GM12878 (cell line): ENCODE results near the gene CDK5RAP1. TPM values are rescaled to one million over a fixed set of nuclear protein-coding genes. Genes with fewer than 3 reads are reported as not detected.

ENCODE experiments used
- polyA plus RNA-seq, 11 experiments: library from polyadenylated mRNA; depleted of rRNA in 4 of 11; unstranded in 6 of 11; stranded (reverse) in 5 of 11; fragments of >200 nt; fragmentation: Nextera tagmentation in 4 of 11; fragmentation: Illumina TruSeq in 1 of 11; extraction: Ambion mirVana in 4 of 11; extraction: Trizol in 1 of 11; gene quantifications; 1 replicate in 1 of 11; 2 replicates in 10 of 11; pipeline versions ENCODE4 v1.2.1 to v1.2.3, GENCODE V29; 2011 to 2016; ENCODE audit warnings: inconsistent platforms in 2 of 11, missing spikeins in 2 of 11, low read depth in 1 of 11
- total RNA-seq, 4 experiments: library from RNA; depleted of rRNA in 3 of 4; stranded (reverse); fragments of >200 nt in 3 of 4; fragmentation: Illumina TruSeq in 1 of 4; extraction: Trizol in 1 of 4; gene quantifications; 2 replicates each; pipeline versions ENCODE4 v1.2.1 to v1.2.3, GENCODE V29; 2013 to 2021
- TF ChIP-seq, protein P1 (sequence below): fragments of 450-650 bp; formaldehyde crosslinking; IDR thresholded peaks from 2 replicates; pipeline ENCODE4 v1.4.0; 2020; ENCODE audit warnings: mild to moderate bottlenecking, moderate library complexity

CDK5RAP1 gene
- total and polyA plus RNA-seq, 10 of the 15 experiments (the other 5 are each of a cell fraction or from before 2014, with no cell fraction given) = 30.4 to 67.6 (median 38.8) TPM

DNA sequence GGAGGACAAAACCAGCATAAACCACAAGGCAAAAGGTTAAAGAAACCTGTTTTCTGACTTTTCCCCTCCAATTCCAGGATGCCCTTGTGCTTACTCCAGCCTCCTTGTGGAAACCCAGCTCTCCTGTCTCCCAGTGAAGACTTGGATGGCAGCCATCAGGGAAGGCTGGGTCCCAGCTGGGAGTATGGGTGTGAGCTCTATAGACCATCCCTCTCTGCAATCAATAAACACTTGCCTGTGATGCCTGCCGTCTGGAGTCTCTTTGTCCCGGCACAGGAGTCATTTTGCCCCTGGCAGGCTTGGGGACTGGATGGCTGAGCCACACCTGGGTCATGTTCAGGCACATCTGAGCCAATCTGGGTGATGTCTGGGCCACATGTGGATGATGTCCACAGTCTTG is 91.7 kb downstream of the CDK5RAP1 start (continued):
- TF ChIP-seq, protein P1, sequence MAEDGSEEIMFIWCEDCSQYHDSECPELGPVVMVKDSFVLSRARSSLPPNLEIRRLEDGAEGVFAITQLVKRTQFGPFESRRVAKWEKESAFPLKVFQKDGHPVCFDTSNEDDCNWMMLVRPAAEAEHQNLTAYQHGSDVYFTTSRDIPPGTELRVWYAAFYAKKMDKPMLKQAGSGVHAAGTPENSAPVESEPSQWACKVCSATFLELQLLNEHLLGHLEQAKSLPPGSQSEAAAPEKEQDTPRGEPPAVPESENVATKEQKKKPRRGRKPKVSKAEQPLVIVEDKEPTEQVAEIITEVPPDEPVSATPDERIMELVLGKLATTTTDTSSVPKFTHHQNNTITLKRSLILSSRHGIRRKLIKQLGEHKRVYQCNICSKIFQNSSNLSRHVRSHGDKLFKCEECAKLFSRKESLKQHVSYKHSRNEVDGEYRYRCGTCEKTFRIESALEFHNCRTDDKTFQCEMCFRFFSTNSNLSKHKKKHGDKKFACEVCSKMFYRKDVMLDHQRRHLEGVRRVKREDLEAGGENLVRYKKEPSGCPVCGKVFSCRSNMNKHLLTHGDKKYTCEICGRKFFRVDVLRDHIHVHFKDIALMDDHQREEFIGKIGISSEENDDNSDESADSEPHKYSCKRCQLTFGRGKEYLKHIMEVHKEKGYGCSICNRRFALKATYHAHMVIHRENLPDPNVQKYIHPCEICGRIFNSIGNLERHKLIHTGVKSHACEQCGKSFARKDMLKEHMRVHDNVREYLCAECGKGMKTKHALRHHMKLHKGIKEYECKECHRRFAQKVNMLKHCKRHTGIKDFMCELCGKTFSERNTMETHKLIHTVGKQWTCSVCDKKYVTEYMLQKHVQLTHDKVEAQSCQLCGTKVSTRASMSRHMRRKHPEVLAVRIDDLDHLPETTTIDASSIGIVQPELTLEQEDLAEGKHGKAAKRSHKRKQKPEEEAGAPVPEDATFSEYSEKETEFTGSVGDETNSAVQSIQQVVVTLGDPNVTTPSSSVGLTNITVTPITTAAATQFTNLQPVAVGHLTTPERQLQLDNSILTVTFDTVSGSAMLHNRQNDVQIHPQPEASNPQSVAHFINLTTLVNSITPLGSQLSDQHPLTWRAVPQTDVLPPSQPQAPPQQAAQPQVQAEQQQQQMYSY (CRISPR knock-in tag) = no peak

Other genes with a start within 250 kb of the CDK5RAP1 start
- not detected in 2 replicates for gene BPIFA2, start 233.4 kb downstream of the CDK5RAP1 start, total RNA-seq (2014; rRNA removed)
- gene BPIFA2, start 233.4 kb downstream of the CDK5RAP1 start, total RNA-seq (2014; rRNA removed; fragmentation: Illumina TruSeq; extraction: Trizol) = not detected in 2 replicates
- gene BPIFA2, start 233.4 kb downstream of the CDK5RAP1 start, total RNA-seq (2021) = not detected in 2 replicates
- not detected in 2 replicates for gene BPIFA2, start 233.4 kb downstream of the CDK5RAP1 start, polyA plus RNA-seq (2011; rRNA removed)
- gene BPIFA2, start 233.4 kb downstream of the CDK5RAP1 start, polyA plus RNA-seq (2014; fragmentation: Illumina TruSeq; extraction: Trizol) = not detected in 2 replicates
- gene BPIFA2, start 233.4 kb downstream of the CDK5RAP1 start, polyA plus RNA-seq (2014; fragmentation: Nextera tagmentation; extraction: Ambion mirVana) = not detected
- gene BPIFA2, start 233.4 kb downstream of the CDK5RAP1 start, polyA plus RNA-seq (2014; rRNA removed) = not detected in 2 replicates
- gene BPIFA2, start 233.4 kb downstream of the CDK5RAP1 start, polyA plus RNA-seq (2016; fragmentation: Nextera tagmentation; extraction: Ambion mirVana) = not detected
- not detected in 2 replicates for gene BPIFA3, start 184.2 kb downstream of the CDK5RAP1 start, total RNA-seq (2014; rRNA removed)
- gene BPIFA3, start 184.2 kb downstream of the CDK5RAP1 start, total RNA-seq (2014; rRNA removed; fragmentation: Illumina TruSeq; extraction: Trizol) = not detected in 2 replicates
- gene BPIFA3, start 184.2 kb downstream of the CDK5RAP1 start, total RNA-seq (2021) = not detected in 2 replicates
- gene BPIFA3, start 184.2 kb downstream of the CDK5RAP1 start, polyA plus RNA-seq (2011; rRNA removed) = not detected in 2 replicates
- gene BPIFA3, start 184.2 kb downstream of the CDK5RAP1 start, polyA plus RNA-seq (2014; fragmentation: Illumina TruSeq; extraction: Trizol) = not detected in 2 replicates
- gene BPIFA3, start 184.2 kb downstream of the CDK5RAP1 start, polyA plus RNA-seq (2014; fragmentation: Nextera tagmentation; extraction: Ambion mirVana) = not detected
- gene BPIFA3, start 184.2 kb downstream of the CDK5RAP1 start, polyA plus RNA-seq (2014; rRNA removed) = not detected in 2 replicates
- not detected for gene BPIFA3, start 184.2 kb downstream of the CDK5RAP1 start, polyA plus RNA-seq (2016; fragmentation: Nextera tagmentation; extraction: Ambion mirVana)
- not detected in 2 replicates for gene BPIFA1, start 165.5 kb downstream of the CDK5RAP1 start, total RNA-seq (2014; rRNA removed)
- gene BPIFA1, start 165.5 kb downstream of the CDK5RAP1 start, total RNA-seq (2014; rRNA removed; fragmentation: Illumina TruSeq; extraction: Trizol) = not detected in 2 replicates
- gene BPIFA1, start 165.5 kb downstream of the CDK5RAP1 start, total RNA-seq (2021) = not detected in 2 replicates
- not detected in 2 replicates for gene BPIFA1, start 165.5 kb downstream of the CDK5RAP1 start, polyA plus RNA-seq (2011; rRNA removed)
- not detected in 2 replicates for gene BPIFA1, start 165.5 kb downstream of the CDK5RAP1 start, polyA plus RNA-seq (2014; fragmentation: Illumina TruSeq; extraction: Trizol)
- gene BPIFA1, start 165.5 kb downstream of the CDK5RAP1 start, polyA plus RNA-seq (2014; fragmentation: Nextera tagmentation; extraction: Ambion mirVana) = not detected
- not detected in 2 replicates for gene BPIFA1, start 165.5 kb downstream of the CDK5RAP1 start, polyA plus RNA-seq (2014; rRNA removed)
- gene BPIFA1, start 165.5 kb downstream of the CDK5RAP1 start, polyA plus RNA-seq (2016; fragmentation: Nextera tagmentation; extraction: Ambion mirVana) = not detected
- gene BPIFB1, start 118.3 kb downstream of the CDK5RAP1 start, total RNA-seq (2014; rRNA removed) = not detected in 2 replicates
- not detected in 2 replicates for gene BPIFB1, start 118.3 kb downstream of the CDK5RAP1 start, total RNA-seq (2014; rRNA removed; fragmentation: Illumina TruSeq; extraction: Trizol)
- gene BPIFB1, start 118.3 kb downstream of the CDK5RAP1 start, total RNA-seq (2021) = 0.13 TPM in 1 of 2 replicates, not detected in the other
- not detected in 2 replicates for gene BPIFB1, start 118.3 kb downstream of the CDK5RAP1 start, polyA plus RNA-seq (2011; rRNA removed)
- gene BPIFB1, start 118.3 kb downstream of the CDK5RAP1 start, polyA plus RNA-seq (2014; fragmentation: Illumina TruSeq; extraction: Trizol) = not detected in 2 replicates
- gene BPIFB1, start 118.3 kb downstream of the CDK5RAP1 start, polyA plus RNA-seq (2014; fragmentation: Nextera tagmentation; extraction: Ambion mirVana) = not detected
- gene BPIFB1, start 118.3 kb downstream of the CDK5RAP1 start, polyA plus RNA-seq (2014; rRNA removed) = not detected in 2 replicates
- gene BPIFB1, start 118.3 kb downstream of the CDK5RAP1 start, polyA plus RNA-seq (2016; fragmentation: Nextera tagmentation; extraction: Ambion mirVana) = not detected
- 4.1 and 5.1 TPM in 2 replicates for gene SNTA1, start 42.2 kb upstream of the CDK5RAP1 start, total RNA-seq (2014; rRNA removed)
- 1.8 and 1.9 TPM in 2 replicates for gene SNTA1, start 42.2 kb upstream of the CDK5RAP1 start, total RNA-seq (2014; rRNA removed; fragmentation: Illumina TruSeq; extraction: Trizol)
- 3.4 and 3.9 TPM in 2 replicates for gene SNTA1, start 42.2 kb upstream of the CDK5RAP1 start, total RNA-seq (2021)
- gene SNTA1, start 42.2 kb upstream of the CDK5RAP1 start, polyA plus RNA-seq (2011; rRNA removed) = 0.26 and 0.48 TPM in 2 replicates
- 0.51 and 1.7 TPM in 2 replicates for gene SNTA1, start 42.2 kb upstream of the CDK5RAP1 start, polyA plus RNA-seq (2014; fragmentation: Illumina TruSeq; extraction: Trizol)
- gene SNTA1, start 42.2 kb upstream of the CDK5RAP1 start, polyA plus RNA-seq (2014; fragmentation: Nextera tagmentation; extraction: Ambion mirVana) = under 1 TPM; 0.26 to 0.35 TPM
- 3.7 and 4.0 TPM in 2 replicates for gene SNTA1, start 42.2 kb upstream of the CDK5RAP1 start, polyA plus RNA-seq (2014; rRNA removed)
- gene SNTA1, start 42.2 kb upstream of the CDK5RAP1 start, polyA plus RNA-seq (2016; fragmentation: Nextera tagmentation; extraction: Ambion mirVana) = 1 to 10 TPM in 1 of 2 experiments, under 1 TPM in 1; 0.42 to 3.7 TPM
- gene CBFA2T2, start 88.6 kb upstream of the CDK5RAP1 start, total RNA-seq (2014; rRNA removed) = 2.6 and 2.7 TPM in 2 replicates
- gene CBFA2T2, start 88.6 kb upstream of the CDK5RAP1 start, total RNA-seq (2014; rRNA removed; fragmentation: Illumina TruSeq; extraction: Trizol) = 3.0 and 3.6 TPM in 2 replicates
- 5.7 and 6.2 TPM in 2 replicates for gene CBFA2T2, start 88.6 kb upstream of the CDK5RAP1 start, total RNA-seq (2021)
- gene CBFA2T2, start 88.6 kb upstream of the CDK5RAP1 start, polyA plus RNA-seq (2011; rRNA removed) = 6.9 and 8.2 TPM in 2 replicates
- 4.3 and 5.2 TPM in 2 replicates for gene CBFA2T2, start 88.6 kb upstream of the CDK5RAP1 start, polyA plus RNA-seq (2014; fragmentation: Illumina TruSeq; extraction: Trizol)
- under 1 TPM; 0.61 to 0.62 TPM for gene CBFA2T2, start 88.6 kb upstream of the CDK5RAP1 start, polyA plus RNA-seq (2014; fragmentation: Nextera tagmentation; extraction: Ambion mirVana)
- gene CBFA2T2, start 88.6 kb upstream of the CDK5RAP1 start, polyA plus RNA-seq (2014; rRNA removed) = 6.2 and 7.0 TPM in 2 replicates
- gene CBFA2T2, start 88.6 kb upstream of the CDK5RAP1 start, polyA plus RNA-seq (2016; fragmentation: Nextera tagmentation; extraction: Ambion mirVana) = 1 to 10 TPM; 7.1 to 8.6 TPM